Hepatocyte (in vitro differentiated cells): Measurements from ENCODE around the gene HTT.

Experiments
- EZH2 ChIP-seq: fragments of 200-600 bp; sonication (generic); IDR thresholded peaks from 2 replicates; pipeline ENCODE4 v1.6.1; 2016; ENCODE audit warnings: antibody characterized with exemption, mild to moderate bottlenecking, borderline replicate concordance
- EZH2phosphoT487 ChIP-seq: fragments of 200-600 bp; sonication (generic); IDR thresholded peaks from one replicate; pipeline ENCODE4 v1.6.1; 2018; ENCODE audit warnings: antibody characterized with exemption, mild to moderate bottlenecking, low read depth, moderate library complexity; ENCODE audit not compliant: unreplicated experiment, severe bottlenecking
- TF ChIP-seq, protein P1 (sequence below): fragments of 200-600 bp; sonication (generic); IDR thresholded peaks from 2 replicates; pipeline ENCODE4 v1.5.1; 2016; ENCODE audit warnings: antibody characterized with exemption, mild to moderate bottlenecking; ENCODE audit not compliant: poor library complexity

DNA sequence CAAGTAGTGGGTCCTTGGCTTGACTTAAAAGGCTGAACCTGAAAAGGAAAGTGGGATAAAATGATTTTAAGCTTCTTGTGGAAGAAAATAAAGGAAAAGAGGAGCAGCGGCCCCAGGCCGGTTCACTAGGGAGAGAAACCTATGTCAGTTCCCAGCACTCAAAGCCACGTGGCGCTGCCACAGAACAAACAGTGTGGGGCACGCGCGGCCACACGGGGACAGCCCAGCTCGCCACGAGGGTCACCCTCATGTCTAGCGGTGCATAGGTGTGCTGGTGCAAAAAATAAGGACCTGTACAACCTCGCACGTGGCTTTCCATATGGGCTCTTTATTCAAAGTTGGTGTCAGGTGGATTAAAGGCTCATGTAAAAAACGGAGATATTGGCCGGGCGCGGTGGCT, 191.6 kb downstream of the HTT start:
- no peak for TF ChIP-seq EZH2
- TF ChIP-seq, protein P1, sequence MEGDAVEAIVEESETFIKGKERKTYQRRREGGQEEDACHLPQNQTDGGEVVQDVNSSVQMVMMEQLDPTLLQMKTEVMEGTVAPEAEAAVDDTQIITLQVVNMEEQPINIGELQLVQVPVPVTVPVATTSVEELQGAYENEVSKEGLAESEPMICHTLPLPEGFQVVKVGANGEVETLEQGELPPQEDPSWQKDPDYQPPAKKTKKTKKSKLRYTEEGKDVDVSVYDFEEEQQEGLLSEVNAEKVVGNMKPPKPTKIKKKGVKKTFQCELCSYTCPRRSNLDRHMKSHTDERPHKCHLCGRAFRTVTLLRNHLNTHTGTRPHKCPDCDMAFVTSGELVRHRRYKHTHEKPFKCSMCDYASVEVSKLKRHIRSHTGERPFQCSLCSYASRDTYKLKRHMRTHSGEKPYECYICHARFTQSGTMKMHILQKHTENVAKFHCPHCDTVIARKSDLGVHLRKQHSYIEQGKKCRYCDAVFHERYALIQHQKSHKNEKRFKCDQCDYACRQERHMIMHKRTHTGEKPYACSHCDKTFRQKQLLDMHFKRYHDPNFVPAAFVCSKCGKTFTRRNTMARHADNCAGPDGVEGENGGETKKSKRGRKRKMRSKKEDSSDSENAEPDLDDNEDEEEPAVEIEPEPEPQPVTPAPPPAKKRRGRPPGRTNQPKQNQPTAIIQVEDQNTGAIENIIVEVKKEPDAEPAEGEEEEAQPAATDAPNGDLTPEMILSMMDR, result no peak
- no peak for TF ChIP-seq EZH2phosphoT487
